K562 (cell line): ENCODE measurements around the gene GYG1.

Experiments
- CC2D1A ChIP-seq: fragments of 450-650 bp; IDR thresholded peaks from 2 replicates; pipeline ENCODE4 v1.6.1; 2017; ENCODE audit warnings: mild to moderate bottlenecking
- CREB1 ChIP-seq, 2 experiments: sonication (generic) in 1 of 2; formaldehyde crosslinking in 1 of 2; IDR thresholded peaks; 2 replicates each; pipeline versions ENCODE4 v1.6.1 to v1.8.0; 2012 to 2022; ENCODE audit warnings: inconsistent platforms in 1 of 2, mild to moderate bottlenecking in 1 of 2, missing genetic modification reagents in 1 of 2, moderate library complexity in 1 of 2
- CTCF ChIP-seq, 3 experiments: IDR thresholded peaks in 2 of 3; conservative IDR thresholded peaks in 1 of 3; 2 replicates each; pipeline ENCODE4 v1.5.1; 2011 to 2012; ENCODE audit warnings: low read length in 3 of 3, mild to moderate bottlenecking in 3 of 3, control low read depth in 2 of 3, improper control_type of control experiment in 1 of 3, inconsistent platforms in 1 of 3, low read depth in 1 of 3, mixed read lengths in 1 of 3, moderate library complexity in 1 of 3; ENCODE audit not compliant: insufficient read depth in 2 of 3
- ELK1 ChIP-seq: sonication (generic); formaldehyde crosslinking; IDR thresholded peaks from 2 replicates; pipeline ENCODE4 v1.8.1; 2022; ENCODE audit warnings: missing genetic modification reagents
- MCM3 ChIP-seq: fragments of 450-650 bp; IDR thresholded peaks from 2 replicates; pipeline ENCODE4 v1.6.1; 2016
- POLR2A ChIP-seq: fragments of 450-650 bp; conservative IDR thresholded peaks from 2 replicates; pipeline ENCODE4 v1.6.1; 2016
- POLR2AphosphoS5 ChIP-seq: IDR thresholded peaks from 2 replicates; pipeline ENCODE4 v1.6.1; 2011; ENCODE audit warnings: mild to moderate bottlenecking, low read depth, low read length, moderate library complexity; ENCODE audit not compliant: control insufficient read depth, insufficient read depth
- SMC3 ChIP-seq: conservative IDR thresholded peaks from 2 replicates; pipeline ENCODE4 v1.6.1; 2011; ENCODE audit warnings: low read depth, low read length, improper control_type of control experiment; ENCODE audit not compliant: insufficient read depth
- SNAPC5 ChIP-seq: fragments of 250-450 bp; sonication (Bioruptor Pico); IDR thresholded peaks from 2 replicates; pipeline ENCODE4 v1.8.0; 2021; ENCODE audit warnings: moderate library complexity, mild to moderate bottlenecking, inconsistent platforms
- TCF7 ChIP-seq: sonication (generic); IDR thresholded peaks from 2 replicates; pipeline ENCODE4 v1.6.1; 2016; ENCODE audit warnings: antibody characterized with exemption, borderline replicate concordance
- ZFP36 ChIP-seq: fragments of 150-350 bp; IDR thresholded peaks from 2 replicates; pipeline ENCODE4 v1.6.1; 2018; ENCODE audit warnings: low read length, low read depth; ENCODE audit not compliant: partially characterized antibody

GRCh38 chr3:148962513-148962912, 28.8 kb upstream of the GYG1 start:
- peak; percentile 12 to 25 (median 21); a peak in 3 of 6 replicates for TF ChIP-seq CTCF (IDR thresholded peaks at IDR 0.05 in 2 of 3, conservative IDR thresholded peaks at IDR 0.05 in 1 of 3; ENCODE audit: insufficient read depth in 2 of 3, low read depth in 1 of 3, low read length in 3 of 3)
- no peak for TF ChIP-seq CC2D1A
- TF ChIP-seq CREB1 (IDR thresholded peaks at IDR 0.05), result no peak
- no peak for TF ChIP-seq CREB1 (CRISPR knock-in tag; IDR thresholded peaks at IDR 0.05)
- no peak for TF ChIP-seq ZFP36
- TF ChIP-seq POLR2A, result no peak
- TF ChIP-seq ELK1 (CRISPR knock-in tag), result no peak
- no peak for TF ChIP-seq TCF7
- no peak for TF ChIP-seq MCM3
- no peak for TF ChIP-seq POLR2AphosphoS5
- TF ChIP-seq SMC3, result no peak
- TF ChIP-seq SNAPC5 (CRISPR knock-in tag), result no peak
